ENCODE results near the gene MAJIN.

GRCh38 chr11:65021003-65021402 is 49.1 kb upstream of the MAJIN start:
- no peak for TF ChIP-seq CTCF (conservative IDR thresholded peaks at IDR 0.05; ENCODE audit: low read length)
- TF ChIP-seq EZH2phosphoT487 (IDR thresholded peaks at IDR 0.05; ENCODE audit: borderline replicate concordance, low read depth, low read length), result no peak
